ENCODE data around the gene TCAP. TPM values are rescaled to one million over a fixed set of nuclear protein-coding genes. Genes with fewer than 3 reads are reported as not detected.

Gene TCAP
- total and polyA plus RNA-seq, 10 of the 15 experiments (the other 5 are each of a cell fraction or from before 2014, with no cell fraction given): 0.17 to 1.0 (median 0.36) TPM; not detected in 3

DNA sequence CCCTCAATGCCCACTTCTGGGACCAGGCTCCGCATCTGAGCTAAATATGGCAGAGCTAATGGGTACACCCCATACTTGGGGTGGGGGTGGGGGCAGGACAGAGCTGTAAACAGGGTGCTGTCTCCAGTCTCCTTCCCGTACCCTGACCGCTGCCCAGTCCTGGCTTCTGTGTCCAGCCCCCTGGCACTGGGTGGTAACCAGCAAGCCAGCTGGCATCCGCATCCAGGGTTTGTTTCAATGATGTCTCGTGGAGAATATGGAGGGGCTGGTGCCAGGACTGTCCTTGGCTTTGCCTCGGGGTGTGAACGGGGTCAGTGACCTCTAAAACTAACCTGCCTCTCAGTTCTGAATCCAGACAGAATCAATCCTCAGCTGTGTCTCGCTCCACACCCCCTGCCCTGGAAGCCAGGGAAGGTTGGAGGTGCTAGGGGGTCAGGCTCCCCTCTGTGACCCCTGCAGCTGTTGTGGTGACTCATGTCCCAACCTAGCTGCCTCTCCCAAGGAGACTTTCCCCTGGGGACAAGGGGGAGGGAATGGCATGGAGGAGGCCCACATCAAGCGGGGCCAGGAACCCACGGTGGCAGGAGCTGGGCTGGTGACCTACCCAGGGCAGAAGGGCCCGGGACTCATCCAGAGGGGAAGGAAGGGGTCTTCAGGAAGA is 1.6 kb downstream of the TCAP start:
- ChIA-PET CTCF (interaction anchor here (0.6 to 8.4 kb wide), 5 partner anchors 10 to 43 kb away, joined by 3 to 64 read pairs (median 4); no protein-coding TSS in a partner anchor), POLR2A (interaction anchor here (0.7 kb wide), 1 partner anchor 32 kb away, joined by 4 read pairs; no protein-coding TSS in a partner anchor), RAD21 (ENCODE audit: unreplicated experiment) (no interaction called here), SMC1A (ENCODE audit: uncharacterized antibody, unreplicated experiment) (no interaction called here)
- Histone ChIP-seq H3K9ac (ENCODE audit: control insufficient read depth, insufficient read depth, low read length) (no peak overlapping the region), H3K79me2 (ENCODE audit: control insufficient read depth, insufficient read depth, low read length) (no peaks in the 10 kb centered on the region), H3K27me3 (replicated peaks in 1 of 2; ENCODE audit: control insufficient read depth in 2 of 2, insufficient read depth in 2 of 2, low read length in 1 of 2) (peaks cover 4 to 6% of the 10 kb centered on the region in 2 experiments; a peak in 3 of 4 replicates), H3K36me3 (ENCODE audit: control insufficient read depth in 2 of 2, insufficient read depth in 2 of 2, low read length in 1 of 2) (peaks cover 0 to 7% of the 10 kb centered on the region in 2 experiments; a peak in 3 of 4 replicates), H4K20me1 (ENCODE audit: control insufficient read depth, insufficient read depth) (no peaks in the 10 kb centered on the region; the same call in 1 of the 2 replicates), H3K27ac (ENCODE audit: control insufficient read depth, insufficient read depth) (no peak overlapping the region), H3K4me1 (ENCODE audit: control insufficient read depth, insufficient read depth, low read length) (no peaks in the 10 kb centered on the region), H3K9me3 (replicated peaks; ENCODE audit: control insufficient read depth, insufficient read depth, low read length) (no peaks in the 10 kb centered on the region), H3K4me2 (ENCODE audit: control insufficient read depth, insufficient read depth) (no peak overlapping the region), H2AFZ (ENCODE audit: control insufficient read depth, low read depth, low read length) (no peak overlapping the region), H3K4me3 (no peak overlapping the region)
- WGBS (ENCODE audit: insufficient coverage, insufficient replicate concordance, low lambda C conversion rate, missing lambda C conversion rate): 33% methylated on average over 11 of the region's 11 CpGs
- DNase-seq (ENCODE audit: low read depth, low spot score) (no peak), ATAC-seq (no peak), FAIRE-seq (no peak)
- in situ Hi-C loops (cut with MboI): no loop called here
- TF ChIP-seq CBFB (IDR thresholded peaks at IDR 0.05; ENCODE audit: low read depth) (no peak), MXI1 (IDR thresholded peaks at IDR 0.05; ENCODE audit: low read depth, low read length) (no peak), NR2C2 (IDR thresholded peaks at IDR 0.05; ENCODE audit: borderline replicate concordance, control insufficient read depth, insufficient read length, low read depth) (no peak), IRF4 (IDR thresholded peaks at IDR 0.05; ENCODE audit: low read depth, low read length) (no peak), CBX3 (IDR thresholded peaks at IDR 0.05; ENCODE audit: borderline replicate concordance, low read depth) (no peak), ZBED1 (IDR thresholded peaks at IDR 0.05; ENCODE audit: borderline replicate concordance) (no peak), ATF7 (IDR thresholded peaks at IDR 0.05; ENCODE audit: low read depth) (no peak), SKIL (IDR thresholded peaks at IDR 0.05; ENCODE audit: low read depth, poor library complexity, severe bottlenecking) (no peak), CREM (IDR thresholded peaks at IDR 0.05; ENCODE audit: low read depth) (no peak)
- TF ChIP-seq, protein P1, sequence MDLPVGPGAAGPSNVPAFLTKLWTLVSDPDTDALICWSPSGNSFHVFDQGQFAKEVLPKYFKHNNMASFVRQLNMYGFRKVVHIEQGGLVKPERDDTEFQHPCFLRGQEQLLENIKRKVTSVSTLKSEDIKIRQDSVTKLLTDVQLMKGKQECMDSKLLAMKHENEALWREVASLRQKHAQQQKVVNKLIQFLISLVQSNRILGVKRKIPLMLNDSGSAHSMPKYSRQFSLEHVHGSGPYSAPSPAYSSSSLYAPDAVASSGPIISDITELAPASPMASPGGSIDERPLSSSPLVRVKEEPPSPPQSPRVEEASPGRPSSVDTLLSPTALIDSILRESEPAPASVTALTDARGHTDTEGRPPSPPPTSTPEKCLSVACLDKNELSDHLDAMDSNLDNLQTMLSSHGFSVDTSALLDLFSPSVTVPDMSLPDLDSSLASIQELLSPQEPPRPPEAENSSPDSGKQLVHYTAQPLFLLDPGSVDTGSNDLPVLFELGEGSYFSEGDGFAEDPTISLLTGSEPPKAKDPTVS (IDR thresholded peaks at IDR 0.05; ENCODE audit: low read depth, low read length): no peak
- no TSS peak for BruUV-seq (replicated peaks)
- intact Hi-C loops (cut with micrococcal nuclease; ENCODE audit: unreplicated experiment): no loop called here
